ENCODE measurements around the gene R3HDM2.

The R3HDM2 gene

DNA sequence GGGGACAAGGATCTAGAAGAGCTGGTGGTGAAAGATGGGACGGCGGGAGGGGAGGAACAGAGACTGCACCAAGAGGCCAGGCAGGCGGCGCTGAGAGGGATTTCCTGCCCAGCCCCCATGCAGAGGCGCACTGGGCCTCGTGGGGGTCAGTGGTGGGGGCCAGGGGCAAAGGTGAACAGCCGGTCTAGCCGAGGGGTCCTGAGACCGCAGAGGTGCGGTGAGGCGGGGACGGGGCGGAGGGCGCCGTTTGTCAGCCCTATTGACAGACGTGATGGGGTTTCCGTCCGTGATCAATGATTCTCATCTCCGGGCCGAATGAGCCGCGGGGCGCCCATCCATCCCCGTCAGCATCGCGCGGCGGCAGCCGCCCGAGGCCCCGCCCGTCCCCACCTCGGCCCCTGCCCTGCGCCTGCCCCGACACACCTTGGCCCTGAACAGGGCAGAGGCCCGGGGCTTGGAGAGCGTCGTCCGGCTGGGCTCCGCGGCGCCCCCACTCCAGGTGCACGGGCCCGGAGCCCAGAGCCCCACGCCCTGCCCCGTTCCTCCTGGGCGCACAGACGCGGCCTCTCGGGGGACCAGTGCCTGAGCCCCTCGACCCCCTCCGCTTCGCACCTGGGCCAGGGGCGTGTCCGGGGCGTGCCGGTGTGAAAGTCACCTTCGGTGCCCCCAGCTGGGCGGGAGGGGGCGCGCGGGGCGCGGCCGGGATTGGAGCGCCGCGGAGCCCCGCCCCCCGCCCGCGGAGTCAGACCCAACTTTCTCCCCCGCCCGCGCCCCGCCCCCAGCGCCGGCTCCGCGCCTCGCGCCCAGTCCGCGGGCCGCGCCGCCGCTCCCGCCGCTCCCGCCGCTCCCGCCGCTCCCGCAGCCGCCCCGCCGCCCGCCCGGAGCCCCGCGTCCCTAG, 214.6 kb downstream of the R3HDM2 start, which contains the start of gene NXPH4:
Gene NXPH4, plus strand, starts transcription at position 781 of the 898 bp plus-strand sequence. CDS start 176 bp downstream, outside the sequence.
- DNase-seq (ENCODE audit: low read depth in 2 of 2): no peak

DNA sequence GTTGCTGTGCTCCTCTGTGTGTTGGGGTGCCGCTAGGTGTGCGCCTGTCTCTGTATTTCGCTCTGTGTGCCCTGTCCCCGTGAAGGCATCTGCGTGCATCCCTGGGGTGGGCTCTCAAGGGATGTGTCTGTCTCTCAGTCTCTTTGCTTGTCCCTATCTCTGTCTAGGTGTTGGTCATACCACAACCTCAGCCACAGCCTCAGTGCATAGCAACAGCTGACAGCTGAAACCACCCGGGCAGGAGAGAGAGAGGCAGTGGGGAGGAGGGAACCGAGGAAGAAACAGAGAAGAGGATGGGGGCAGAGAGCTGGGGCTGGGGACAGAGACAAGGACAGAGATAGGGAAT, 215.2 kb downstream of the R3HDM2 start:
- DNase-seq (ENCODE audit: low read depth in 2 of 2): no peak

DNA sequence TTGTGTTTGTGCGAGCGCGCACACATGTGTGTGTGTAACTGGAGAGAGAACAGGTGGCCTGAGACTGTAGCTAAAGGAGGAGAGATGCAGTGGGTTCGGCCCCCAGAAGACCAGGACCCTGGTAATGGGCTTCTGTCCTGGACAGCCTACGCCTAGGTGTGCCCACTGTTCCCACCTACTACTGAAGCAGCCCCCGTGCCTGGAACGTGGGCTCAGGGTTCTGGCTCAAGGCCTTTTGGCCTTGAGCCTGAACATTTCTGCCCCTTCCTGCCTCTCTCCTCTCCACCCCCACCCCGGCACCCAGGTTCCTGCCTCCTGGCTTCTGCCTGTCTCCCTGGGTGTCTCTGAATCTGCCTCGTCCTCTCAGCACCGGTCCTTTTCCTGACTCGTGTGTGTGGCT, 215.8 kb downstream of the R3HDM2 start:
- DNase-seq (ENCODE audit: low read depth in 2 of 2): no peak

DNA sequence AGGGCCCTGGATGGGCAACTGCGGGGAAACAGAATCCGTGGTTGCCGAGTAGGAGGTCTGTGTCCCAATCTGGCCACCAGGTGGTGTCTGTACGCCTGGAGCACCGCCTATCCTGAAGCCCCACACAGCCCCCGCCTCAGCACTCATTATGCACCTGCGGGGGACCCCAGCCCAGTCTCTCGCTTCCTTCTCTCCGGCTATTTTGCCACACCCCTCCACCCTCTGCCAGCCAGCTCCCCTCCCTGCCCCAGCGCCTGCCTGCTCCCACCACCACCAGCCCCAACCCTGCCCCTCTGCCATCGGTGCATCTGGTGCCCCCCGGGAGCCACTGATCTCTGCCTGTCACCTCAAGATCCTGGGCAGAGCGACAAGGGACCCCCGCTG, 216.5 kb downstream of the R3HDM2 start:
- peak; percentile 38 to 44 for DNase-seq (ENCODE audit: low read depth in 2 of 2)

DNA sequence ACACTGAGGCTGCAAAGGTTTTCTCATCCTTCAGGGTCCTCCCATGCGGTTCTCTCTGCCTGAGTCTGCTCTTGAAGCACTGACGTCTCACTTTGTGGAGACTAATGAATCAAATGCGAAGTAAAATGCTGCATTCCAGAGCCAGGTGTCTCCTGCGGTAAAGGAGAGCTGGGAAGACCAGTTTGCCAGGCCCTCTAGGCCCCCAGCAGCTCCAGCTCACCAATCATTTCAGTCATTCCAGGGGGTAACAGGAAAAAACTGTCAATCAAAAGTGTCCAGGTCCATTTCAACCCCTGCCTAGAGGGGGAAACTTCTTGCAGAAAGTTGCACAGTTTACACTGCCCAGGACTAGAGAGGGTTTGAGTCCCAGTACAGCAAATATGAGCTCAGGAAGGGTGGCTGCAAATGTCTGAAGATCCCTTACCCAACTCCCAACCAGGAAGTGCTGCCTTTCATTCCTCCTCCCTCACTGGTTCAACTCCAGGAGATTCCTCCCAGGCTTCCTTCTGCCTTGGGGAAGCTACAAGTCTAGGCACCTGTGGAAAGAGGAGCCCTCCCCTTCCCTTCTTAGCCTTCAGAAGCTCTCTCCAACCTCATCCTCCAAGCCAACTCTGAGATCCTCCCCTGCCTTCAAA, 217.0 kb downstream of the R3HDM2 start:
- DNase-seq (ENCODE audit: low read depth in 2 of 2): no peak

DNA sequence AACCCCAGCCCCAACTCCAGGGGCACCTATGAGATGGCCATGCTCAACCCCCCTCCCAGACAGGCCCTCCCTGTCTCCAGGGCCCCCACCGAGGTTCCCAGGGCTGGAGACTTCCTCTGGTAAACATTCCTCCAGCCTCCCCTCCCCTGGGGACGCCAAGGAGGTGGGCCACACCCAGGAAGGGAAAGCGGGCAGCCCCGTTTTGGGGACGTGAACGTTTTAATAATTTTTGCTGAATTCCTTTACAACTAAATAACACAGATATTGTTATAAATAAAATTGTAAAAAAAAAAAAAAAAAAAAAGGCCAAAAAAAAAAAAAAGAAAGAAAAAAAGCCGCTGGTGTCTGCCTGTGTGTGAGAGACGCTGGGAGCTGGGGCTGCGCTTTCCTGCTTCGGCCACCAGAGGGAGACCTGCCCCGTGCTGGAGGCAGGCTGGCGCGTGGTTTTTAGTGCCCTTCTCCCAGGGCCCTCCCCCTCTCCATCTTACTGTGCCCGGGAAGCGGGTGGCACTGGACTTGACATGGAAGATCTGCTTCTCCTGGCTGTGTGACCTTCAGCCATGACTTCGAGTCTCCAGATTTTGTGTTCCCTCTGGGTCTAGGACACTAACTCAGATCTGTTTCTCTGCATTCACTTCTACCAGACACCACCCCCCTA, 217.7 kb downstream of the R3HDM2 start:
- DNase-seq (ENCODE audit: low read depth in 2 of 2): peak; percentile 69 to 75

DNA sequence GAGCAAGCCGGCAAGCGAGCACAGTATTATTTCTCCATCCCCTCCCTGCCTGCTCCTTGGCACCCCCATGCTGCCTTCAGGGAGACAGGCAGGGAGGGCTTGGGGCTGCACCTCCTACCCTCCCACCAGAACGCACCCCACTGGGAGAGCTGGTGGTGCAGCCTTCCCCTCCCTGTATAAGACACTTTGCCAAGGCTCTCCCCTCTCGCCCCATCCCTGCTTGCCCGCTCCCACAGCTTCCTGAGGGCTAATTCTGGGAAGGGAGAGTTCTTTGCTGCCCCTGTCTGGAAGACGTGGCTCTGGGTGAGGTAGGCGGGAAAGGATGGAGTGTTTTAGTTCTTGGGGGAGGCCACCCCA, 218.2 kb downstream of the R3HDM2 start:
- no peak for DNase-seq (ENCODE audit: low read depth in 2 of 2)

DNA sequence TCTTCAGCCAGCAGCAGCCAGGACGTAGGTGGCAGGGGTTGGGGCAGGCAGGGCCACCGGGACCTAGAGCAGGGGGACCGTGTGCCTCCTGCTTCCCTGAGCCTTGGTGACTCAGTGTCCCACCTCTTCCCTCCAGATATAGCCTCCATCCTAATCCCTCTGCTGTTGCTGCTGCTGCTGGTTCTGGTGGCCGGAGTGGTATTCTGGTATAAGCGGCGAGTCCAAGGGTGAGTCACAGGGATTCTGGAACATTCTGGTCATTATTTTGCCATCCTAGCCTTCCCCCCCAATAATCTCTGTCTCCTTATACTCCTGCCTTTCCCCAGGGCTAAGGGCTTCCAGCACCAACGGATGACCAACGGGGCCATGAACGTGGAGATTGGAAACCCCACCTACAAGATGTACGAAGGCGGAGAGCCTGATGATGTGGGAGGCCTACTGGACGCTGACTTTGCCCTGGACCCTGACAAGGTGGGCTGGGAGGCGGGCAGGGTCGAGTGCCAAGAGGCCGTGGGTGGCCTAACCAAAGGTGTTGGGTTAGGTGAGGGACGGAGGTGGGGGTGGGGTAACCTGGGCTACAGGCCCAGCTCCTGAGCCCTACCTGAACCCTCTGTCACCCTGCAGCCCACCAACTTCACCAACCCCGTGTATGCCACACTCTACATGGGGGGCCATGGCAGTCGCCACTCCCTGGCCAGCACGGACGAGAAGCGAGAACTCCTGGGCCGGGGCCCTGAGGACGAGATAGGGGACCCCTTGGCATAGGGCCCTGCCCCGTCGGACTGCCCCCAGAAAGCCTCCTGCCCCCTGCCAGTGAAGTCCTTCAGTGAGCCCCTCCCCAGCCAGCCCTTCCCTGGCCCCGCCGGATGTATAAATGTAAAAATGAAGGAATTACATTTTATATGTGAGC, 218.8 kb downstream of the R3HDM2 start:
- DNase-seq (ENCODE audit: low read depth in 2 of 2): no peak

DNA sequence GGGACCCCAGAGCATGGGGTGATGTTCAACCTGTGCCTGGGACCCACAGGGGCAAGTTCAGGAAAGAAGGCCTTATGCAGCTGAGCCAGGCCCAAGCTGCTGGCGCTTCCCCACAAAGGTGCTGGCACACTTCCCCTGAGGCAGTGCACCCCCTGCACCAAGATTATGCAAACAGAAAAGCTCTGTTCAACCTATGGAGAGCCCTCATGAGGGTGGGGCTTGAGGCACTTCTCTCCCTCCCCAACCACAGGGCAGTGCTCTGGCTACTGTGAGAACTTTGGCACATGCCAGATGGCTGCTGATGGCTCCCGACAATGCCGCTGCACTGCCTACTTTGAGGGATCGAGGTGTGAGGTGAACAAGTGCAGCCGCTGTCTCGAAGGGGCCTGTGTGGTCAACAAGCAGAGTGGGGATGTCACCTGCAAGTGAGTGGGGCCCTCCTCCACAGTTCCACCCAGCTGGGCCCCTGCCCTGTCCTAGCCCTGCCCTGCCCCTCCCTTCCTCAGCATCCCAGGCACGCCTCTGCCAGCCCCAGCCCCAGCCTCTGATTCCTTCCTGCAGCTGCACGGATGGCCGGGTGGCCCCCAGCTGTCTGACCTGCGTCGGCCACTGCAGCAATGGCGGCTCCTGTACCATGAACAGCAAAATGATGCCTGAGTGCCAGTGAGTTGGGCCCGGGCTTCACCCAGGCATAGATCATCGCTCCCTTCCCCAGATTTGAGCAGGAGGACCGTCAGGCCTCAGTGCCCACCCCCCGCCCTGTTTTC, 219.7 kb downstream of the R3HDM2 start:
- DNase-seq (ENCODE audit: low read depth in 2 of 2): no peak

DNA sequence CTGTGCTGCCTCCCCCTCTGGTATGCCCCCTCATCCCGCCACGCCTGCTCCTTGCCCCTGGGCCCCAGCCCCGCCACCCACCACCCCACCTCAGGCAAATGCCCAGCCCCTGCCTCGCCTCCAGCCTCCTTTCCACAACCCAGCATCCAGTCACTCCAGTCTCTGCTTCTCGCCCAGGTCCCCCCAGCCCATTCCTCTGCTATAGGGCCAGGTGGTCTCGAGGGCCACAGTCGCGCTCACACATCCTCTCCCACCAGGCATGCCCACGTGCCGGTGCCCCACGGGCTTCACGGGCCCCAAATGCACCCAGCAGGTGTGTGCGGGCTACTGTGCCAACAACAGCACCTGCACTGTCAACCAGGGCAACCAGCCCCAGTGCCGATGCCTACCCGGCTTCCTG, 220.4 kb downstream of the R3HDM2 start:
- DNase-seq (ENCODE audit: low read depth in 2 of 2): no peak

DNA sequence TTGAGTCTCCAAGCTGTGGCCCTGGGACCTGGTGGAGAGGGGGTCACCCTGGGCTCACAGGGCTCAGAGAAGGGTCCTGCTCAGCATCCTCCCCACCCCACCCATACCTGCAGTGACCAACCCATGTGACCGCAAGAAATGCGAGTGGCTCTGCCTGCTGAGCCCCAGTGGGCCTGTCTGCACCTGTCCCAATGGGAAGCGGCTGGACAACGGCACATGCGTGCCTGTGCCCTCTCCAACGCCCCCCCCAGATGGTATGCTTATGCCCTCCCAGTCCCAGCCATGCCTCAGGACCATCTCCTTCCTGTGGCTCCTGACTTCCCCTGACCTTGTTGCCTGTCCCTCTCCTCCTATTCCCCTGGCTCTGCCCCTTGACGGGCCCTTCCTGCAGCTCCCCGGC, 220.9 kb downstream of the R3HDM2 start:
- DNase-seq (ENCODE audit: low read depth in 2 of 2): no peak

DNA sequence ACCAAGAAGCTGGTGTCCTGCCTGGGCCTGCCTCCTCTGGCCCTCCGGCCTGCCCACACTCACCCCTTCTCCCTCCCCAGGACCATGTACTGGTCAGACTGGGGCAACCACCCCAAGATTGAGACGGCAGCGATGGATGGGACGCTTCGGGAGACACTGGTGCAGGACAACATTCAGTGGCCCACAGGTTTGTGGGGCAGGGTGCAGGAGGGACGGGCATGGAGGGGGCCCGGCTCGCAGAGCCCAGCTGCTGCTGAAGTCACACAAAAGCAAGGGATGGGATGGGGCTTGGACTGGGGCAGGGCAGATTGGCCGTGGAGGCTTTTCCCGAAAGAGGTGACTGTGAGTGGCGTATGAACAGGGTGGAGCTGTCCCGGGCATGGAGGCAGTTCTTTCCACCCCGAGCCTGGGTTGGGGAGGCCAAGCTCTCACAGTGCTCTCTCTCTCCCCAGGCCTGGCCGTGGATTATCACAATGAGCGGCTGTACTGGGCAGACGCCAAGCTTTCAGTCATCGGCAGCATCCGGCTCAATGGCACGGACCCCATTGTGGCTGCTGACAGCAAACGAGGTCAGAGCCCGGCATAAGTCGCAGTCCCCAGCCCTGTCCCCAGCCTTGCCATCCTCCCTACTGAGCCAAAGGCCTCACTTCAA, 222.1 kb downstream of the R3HDM2 start:
- no peak for DNase-seq (ENCODE audit: low read depth in 2 of 2)

DNA sequence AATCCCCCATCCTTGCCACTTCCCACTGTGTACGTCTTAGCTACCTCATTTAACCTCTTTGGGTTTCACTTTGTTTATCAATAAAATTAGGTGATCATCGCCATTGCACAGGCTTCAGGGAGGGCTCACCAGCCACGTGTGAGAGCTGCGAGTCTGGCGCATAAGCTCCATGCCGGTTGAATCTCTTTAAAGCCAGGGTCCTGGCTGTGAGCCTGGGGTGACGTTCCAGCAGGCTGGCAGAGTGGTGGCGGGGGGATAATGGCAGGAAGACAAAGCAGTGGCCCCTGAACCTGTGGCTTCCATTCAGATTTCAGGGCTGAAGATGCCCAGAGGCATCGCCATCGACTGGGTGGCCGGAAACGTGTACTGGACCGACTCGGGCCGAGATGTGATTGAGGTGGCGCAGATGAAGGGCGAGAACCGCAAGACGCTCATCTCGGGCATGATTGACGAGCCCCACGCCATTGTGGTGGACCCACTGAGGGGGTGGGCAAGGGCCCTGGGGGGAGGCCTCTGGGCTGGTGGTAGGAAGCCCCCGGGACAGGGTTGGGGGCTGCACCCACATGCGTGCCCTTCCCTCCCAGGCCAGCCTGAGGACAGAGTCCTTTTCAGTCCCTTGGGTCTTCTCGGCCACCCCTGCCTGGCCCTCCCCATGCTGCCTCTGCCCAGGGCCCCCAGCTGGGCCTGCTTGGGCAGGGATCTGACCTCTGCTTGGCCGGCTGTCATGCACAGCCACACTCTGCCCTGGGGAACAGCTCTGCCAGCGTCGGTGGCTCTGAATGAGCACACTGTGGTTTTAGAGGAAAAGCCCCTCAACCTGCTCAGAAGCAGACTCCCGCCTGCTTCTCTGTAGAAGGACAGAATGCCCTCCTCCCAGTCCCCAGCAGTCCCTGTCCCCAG, 222.9 kb downstream of the R3HDM2 start:
- no peak for DNase-seq (ENCODE audit: low read depth in 2 of 2)

DNA sequence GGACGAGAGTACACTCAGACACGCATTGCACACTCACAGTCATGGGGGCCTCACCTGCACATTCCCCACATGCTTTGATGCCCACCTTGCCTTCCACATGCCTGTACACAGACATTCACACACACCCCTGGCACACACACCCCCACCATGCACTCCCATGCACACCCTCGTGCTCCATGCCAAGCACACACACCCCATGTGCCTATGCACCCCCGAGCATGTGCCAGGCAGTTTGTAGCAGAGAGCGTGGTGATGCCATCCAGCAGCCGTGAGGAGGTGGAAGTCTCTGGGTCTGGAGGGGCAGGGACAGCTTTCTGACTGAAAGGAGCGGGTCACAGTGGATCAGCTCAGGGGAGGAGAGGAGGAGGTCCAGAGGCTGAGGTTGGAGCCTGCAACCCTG, 224.9 kb downstream of the R3HDM2 start:
- no peak for DNase-seq (ENCODE audit: low read depth in 2 of 2)

DNA sequence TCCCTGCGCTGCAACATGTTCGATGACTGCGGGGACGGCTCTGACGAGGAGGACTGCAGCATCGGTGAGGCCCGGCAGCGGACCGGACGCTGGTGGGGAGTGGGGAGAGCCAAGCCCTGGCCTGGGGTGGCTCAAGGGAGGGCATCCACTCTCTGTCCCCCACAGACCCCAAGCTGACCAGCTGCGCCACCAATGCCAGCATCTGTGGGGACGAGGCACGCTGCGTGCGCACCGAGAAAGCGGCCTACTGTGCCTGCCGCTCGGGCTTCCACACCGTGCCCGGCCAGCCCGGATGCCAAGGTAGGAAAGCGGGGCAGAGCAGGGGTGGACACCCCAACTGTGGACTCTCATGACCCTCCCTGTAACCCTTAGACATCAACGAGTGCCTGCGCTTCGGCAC, 225.7 kb downstream of the R3HDM2 start:
- no peak for DNase-seq (ENCODE audit: low read depth in 2 of 2)

DNA sequence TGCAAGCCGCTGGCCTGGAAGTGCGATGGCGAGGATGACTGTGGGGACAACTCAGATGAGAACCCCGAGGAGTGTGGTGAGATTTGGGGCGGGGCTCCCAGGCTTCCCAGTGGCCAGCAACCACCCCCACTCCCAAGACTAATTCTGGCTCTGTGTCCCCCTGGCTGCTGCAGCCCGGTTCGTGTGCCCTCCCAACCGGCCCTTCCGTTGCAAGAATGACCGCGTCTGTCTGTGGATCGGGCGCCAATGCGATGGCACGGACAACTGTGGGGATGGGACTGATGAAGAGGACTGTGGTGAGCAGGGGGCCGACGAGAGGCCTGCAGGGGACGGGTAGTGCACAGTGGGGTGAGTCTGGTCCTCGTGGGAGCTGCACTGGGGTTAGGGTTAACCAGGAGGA, 226.4 kb downstream of the R3HDM2 start:
- DNase-seq (ENCODE audit: low read depth in 2 of 2): no peak

DNA sequence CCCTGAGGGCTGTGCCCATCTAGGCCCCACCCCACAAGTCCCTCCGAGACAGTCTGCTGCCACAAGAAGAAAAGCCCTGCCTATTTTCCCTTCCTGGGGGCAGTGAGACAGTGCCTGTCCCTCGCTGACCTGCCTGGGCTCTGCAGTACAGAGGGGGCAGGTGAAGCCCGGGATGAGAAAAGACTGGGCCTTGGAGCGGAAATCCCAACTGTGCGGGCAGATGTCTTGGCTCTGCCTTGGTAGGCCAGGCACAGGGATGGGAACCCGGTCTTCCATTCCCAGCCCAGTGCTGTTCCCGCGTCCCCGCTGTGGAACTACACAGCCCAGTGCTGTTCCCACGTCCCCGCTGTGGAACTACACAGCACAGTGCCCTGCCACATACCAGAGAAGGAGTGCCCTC, 227.1 kb downstream of the R3HDM2 start:
- DNase-seq (ENCODE audit: low read depth in 2 of 2): no peak

Data from stimulated activated CD8-positive, alpha-beta memory T cell treated with anti-CD3 and anti-CD28 coated beads, Interleukin-7, amount 100 ng/mL, for 1 hour (primary cell).